Natural killer cell (primary cell): ENCODE measurements around the gene HNRNPU. TPM values are rescaled to one million over a fixed set of nuclear protein-coding genes. Genes with fewer than 3 reads are reported as not detected.

Experiments used
- ATAC-seq, 3 donors: fragments of 150-1000 bp in 2 of 3; fragments of 200-7000 bp in 1 of 3; cut with Tn5 transposase; 1 replicate in 1 of 3; 2 replicates in 2 of 3; pipeline ENCODE4 v1.10.0; 2021; ENCODE audit warnings: mild to moderate bottlenecking in 2 of 3, moderate library complexity in 2 of 3
- DNase-seq, 2 donors: peaks; one replicate each; pipeline versions ENCODE4 v3.0.0 to v3.0.0-alpha.2; 2013 to 2021; ENCODE audit warnings: mixed read lengths in 1 of 2
- H3K27ac ChIP-seq: one replicate; pipeline ENCODE4 v1.5.1; 2013; ENCODE audit warnings: mild to moderate bottlenecking, low read length
- H3K27me3 ChIP-seq: one replicate; pipeline ENCODE4 v1.6.1; 2013; ENCODE audit warnings: low read length; ENCODE audit not compliant: control insufficient read depth, insufficient read depth
- H3K36me3 ChIP-seq: one replicate; pipeline ENCODE4 v1.6.1; 2013; ENCODE audit warnings: low read length; ENCODE audit not compliant: control insufficient read depth, insufficient read depth
- H3K4me1 ChIP-seq: one replicate; pipeline ENCODE4 v1.6.1; 2013; ENCODE audit warnings: low read length; ENCODE audit not compliant: control insufficient read depth, insufficient read depth
- H3K4me3 ChIP-seq: one replicate; pipeline ENCODE4 v1.5.1; 2013; ENCODE audit warnings: low read length
- H3K9me3 ChIP-seq: one replicate; pipeline ENCODE4 v1.6.1; 2013; ENCODE audit warnings: low read length; ENCODE audit not compliant: control insufficient read depth, insufficient read depth
- H3K27ac Mint-ChIP-seq, 2 donors: one replicate each; pipeline ENCODE4 v1.8.0; 2022; ENCODE audit warnings: mild to moderate bottlenecking in 2 of 2, mixed read lengths in 2 of 2, moderate library complexity in 1 of 2
- H3K27me3 Mint-ChIP-seq, 2 donors: one replicate each; pipeline ENCODE4 v1.8.0; 2022; ENCODE audit warnings: low read depth in 2 of 2, mixed read lengths in 2 of 2
- H3K36me3 Mint-ChIP-seq: one replicate; pipeline ENCODE4 v1.8.0; 2022; ENCODE audit warnings: mixed read lengths
- H3K4me1 Mint-ChIP-seq, 2 donors: one replicate each; pipeline ENCODE4 v1.8.0; 2022; ENCODE audit warnings: mixed read lengths in 2 of 2
- H3K4me3 Mint-ChIP-seq: one replicate; pipeline ENCODE4 v1.8.0; 2022; ENCODE audit warnings: mild to moderate bottlenecking, moderate library complexity, mixed read lengths
- H3K9me3 Mint-ChIP-seq, 2 donors: one replicate each; pipeline ENCODE4 v1.8.0; 2022; ENCODE audit warnings: mixed read lengths in 2 of 2
- WGBS: methylation state at CpG from one replicate; pipeline ENCODE4 v1.1.7; 2013; ENCODE audit warnings: missing lambda C conversion rate; ENCODE audit not compliant: insufficient coverage; 5-methylcytosine and 5-hydroxymethylcytosine counted together
- intact Hi-C: fragments of 100-400 bp; cut with micrococcal nuclease; formaldehyde crosslinking; loops from one replicate; pipeline ENCODE4 v1.14.2; 2022
- total RNA-seq, 4 donors: library from RNA; stranded (reverse); fragments of 120-200 nt in 1 of 4; gene quantifications; one replicate each; pipeline versions ENCODE4 v1.2.3 to v1.2.4, GENCODE V29; 2013 to 2022
- TF ChIP-seq, protein P1 (sequence below): fragments of 200-600 bp; IDR thresholded peaks from one replicate; pipeline ENCODE4 v1.8.0; 2022; ENCODE audit warnings: antibody characterized with exemption

Gene HNRNPU
- total RNA-seq, 3 donors from 2014 or later (not counting 1 experiment from before 2014, with no cell fraction given) = 467 to 603 (median 504) TPM

DNA sequence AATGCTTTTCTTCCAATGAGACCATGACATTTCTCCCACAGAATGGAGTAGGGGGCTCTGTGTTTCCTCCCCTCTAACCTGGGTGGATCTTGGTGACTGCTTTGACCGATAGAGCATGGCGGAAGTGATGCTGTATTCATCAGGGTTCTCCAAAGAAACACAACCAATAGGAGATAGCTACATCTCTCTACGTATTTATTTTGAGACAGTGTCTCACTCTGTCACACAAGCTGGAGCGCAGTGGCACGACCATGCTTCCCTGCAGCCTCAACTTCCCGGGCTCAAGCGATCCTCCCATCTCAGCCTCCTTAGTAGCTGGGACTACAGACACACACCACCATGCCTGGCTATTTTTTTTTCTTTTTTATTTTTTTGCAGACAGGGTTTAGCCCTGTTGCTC is 29.5 kb upstream of the HNRNPU start:
- no peaks in the 10 kb centered on the region for H3K9me3 Mint-ChIP-seq
- intact Hi-C loops = no loop called here

DNA sequence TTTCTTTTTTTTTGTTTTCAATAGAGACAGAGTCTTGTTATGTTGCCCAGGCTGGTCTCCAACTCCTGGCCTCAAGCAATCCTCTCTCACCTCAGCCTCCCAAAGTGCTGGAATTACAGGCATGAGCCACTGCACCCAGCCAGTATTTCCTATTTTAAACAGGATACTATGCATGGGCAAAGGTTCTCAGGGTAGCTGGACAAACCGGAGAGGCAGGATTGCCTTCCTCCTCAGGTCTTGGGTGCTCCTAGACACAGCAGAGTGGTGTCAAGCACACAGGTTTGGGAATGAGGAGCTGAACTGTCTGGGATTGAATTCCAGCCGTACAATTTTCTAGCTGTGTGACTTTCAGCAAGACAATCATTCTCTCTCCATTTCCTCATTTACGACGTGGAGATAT is 22.9 kb upstream of the HNRNPU start:
- H3K27me3 ChIP-seq = no peaks in the 10 kb centered on the region
- WGBS = 100% methylated on average over 3 of the region's 4 CpGs
- no peaks in the 10 kb centered on the region for H3K36me3 ChIP-seq
- H3K9me3 ChIP-seq = no peaks in the 10 kb centered on the region
- Mint-ChIP-seq H3K4me1 (no peaks in the 10 kb centered on the region), H3K4me3 (no peak overlapping the region), H3K27ac (no peak overlapping the region), H3K36me3 (no peaks in the 10 kb centered on the region), H3K27me3 (no peaks in the 10 kb centered on the region), H3K9me3 (no peaks in the 10 kb centered on the region)
- DNase-seq (no peak), ATAC-seq (no peak)
- H3K4me3 ChIP-seq = no peak overlapping the region
- H3K4me1 ChIP-seq = no peaks in the 10 kb centered on the region
- TF ChIP-seq, protein P1, sequence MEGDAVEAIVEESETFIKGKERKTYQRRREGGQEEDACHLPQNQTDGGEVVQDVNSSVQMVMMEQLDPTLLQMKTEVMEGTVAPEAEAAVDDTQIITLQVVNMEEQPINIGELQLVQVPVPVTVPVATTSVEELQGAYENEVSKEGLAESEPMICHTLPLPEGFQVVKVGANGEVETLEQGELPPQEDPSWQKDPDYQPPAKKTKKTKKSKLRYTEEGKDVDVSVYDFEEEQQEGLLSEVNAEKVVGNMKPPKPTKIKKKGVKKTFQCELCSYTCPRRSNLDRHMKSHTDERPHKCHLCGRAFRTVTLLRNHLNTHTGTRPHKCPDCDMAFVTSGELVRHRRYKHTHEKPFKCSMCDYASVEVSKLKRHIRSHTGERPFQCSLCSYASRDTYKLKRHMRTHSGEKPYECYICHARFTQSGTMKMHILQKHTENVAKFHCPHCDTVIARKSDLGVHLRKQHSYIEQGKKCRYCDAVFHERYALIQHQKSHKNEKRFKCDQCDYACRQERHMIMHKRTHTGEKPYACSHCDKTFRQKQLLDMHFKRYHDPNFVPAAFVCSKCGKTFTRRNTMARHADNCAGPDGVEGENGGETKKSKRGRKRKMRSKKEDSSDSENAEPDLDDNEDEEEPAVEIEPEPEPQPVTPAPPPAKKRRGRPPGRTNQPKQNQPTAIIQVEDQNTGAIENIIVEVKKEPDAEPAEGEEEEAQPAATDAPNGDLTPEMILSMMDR = no peak
- intact Hi-C loops = no loop called here
- H3K27ac ChIP-seq = no peak overlapping the region

More for the DNA sequence above, 29.5 kb upstream of the HNRNPU start:
- TF ChIP-seq, protein P1 = no peak
- H3K27me3 Mint-ChIP-seq = no peaks in the 10 kb centered on the region
- ATAC-seq (no peak), DNase-seq (no peak)
- no peaks in the 10 kb centered on the region for H3K36me3 Mint-ChIP-seq
- Histone ChIP-seq H3K36me3 (no peaks in the 10 kb centered on the region), H3K4me1 (no peaks in the 10 kb centered on the region), H3K4me3 (no peak overlapping the region), H3K9me3 (no peaks in the 10 kb centered on the region), H3K27ac (no peak overlapping the region), H3K27me3 (no peaks in the 10 kb centered on the region)
- no peak overlapping the region for H3K4me3 Mint-ChIP-seq
- no peaks in the 10 kb centered on the region for H3K4me1 Mint-ChIP-seq
- H3K27ac Mint-ChIP-seq = no peak overlapping the region
- 94% methylated on average over 7 of the region's 7 CpGs for WGBS

DNA sequence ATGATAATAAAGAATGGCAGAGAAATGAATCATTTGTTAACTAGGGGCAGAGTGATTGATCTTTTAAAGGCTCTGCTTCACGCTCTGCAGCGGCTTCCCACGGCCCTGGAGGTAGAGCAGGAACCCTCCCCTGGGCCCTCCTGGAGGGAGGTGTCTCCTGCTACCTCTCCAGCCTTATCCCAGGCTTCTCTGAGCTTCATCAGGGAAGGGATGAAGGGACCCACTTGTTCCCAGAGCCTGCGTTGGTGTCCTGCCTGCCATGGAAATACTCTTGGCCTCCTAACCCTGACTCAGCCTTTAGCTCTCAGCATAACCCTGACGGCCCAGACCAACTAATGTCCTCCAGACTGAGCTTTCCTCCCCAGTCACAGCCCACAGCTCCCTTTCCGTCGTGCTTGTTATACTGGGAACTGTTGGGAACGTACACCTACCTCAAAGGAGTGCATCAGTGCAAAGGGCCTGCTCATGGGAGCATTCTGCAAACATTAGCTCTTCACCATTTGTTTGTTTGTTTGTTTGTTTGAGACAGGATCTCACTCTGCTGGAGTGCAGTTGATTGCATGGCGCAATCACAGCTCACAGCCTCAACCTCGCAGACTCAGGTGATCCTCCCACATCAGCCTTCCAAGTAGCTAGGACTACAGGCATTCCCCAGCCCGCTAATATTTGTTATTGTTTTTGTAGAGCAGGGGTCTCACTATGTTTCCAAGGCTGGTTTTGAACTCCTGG is 17.4 kb upstream of the HNRNPU start:
- Histone ChIP-seq H3K4me1 (no peaks in the 10 kb centered on the region), H3K36me3 (no peaks in the 10 kb centered on the region), H3K4me3 (no peak overlapping the region), H3K9me3 (no peaks in the 10 kb centered on the region), H3K27ac (no peak overlapping the region), H3K27me3 (no peaks in the 10 kb centered on the region)
- whole genome bisulfite sequencing = 86% methylated on average over 11 of the region's 11 CpGs
- Mint-ChIP-seq H3K27ac (no peak overlapping the region), H3K4me1 (no peaks in the 10 kb centered on the region), H3K4me3 (no peak overlapping the region), H3K9me3 (no peaks in the 10 kb centered on the region), H3K27me3 (no peaks in the 10 kb centered on the region), H3K36me3 (no peaks in the 10 kb centered on the region)
- no peak for DNase-seq
- intact Hi-C loops = no loop called here
- no peak for ATAC-seq
- TF ChIP-seq, protein P1 = no peak

GRCh38 chr1:244878681-244879080 is 14.3 kb upstream of the HNRNPU start:
- no peak for ATAC-seq
- no peaks in the 10 kb centered on the region for H3K9me3 ChIP-seq
- no peaks in the 10 kb centered on the region for H3K9me3 Mint-ChIP-seq

More at GRCh38 chr1:244878681-244879080, 14.3 kb upstream of the HNRNPU start:
- Mint-ChIP-seq H3K4me1 (no peaks in the 10 kb centered on the region), H3K27ac (no peak overlapping the region), H3K36me3 (no peaks in the 10 kb centered on the region), H3K4me3 (no peak overlapping the region), H3K27me3 (no peaks in the 10 kb centered on the region)
- intact Hi-C loops = no loop called here
- TF ChIP-seq, protein P1 = no peak
- H3K27me3 ChIP-seq = no peaks in the 10 kb centered on the region
- H3K4me1 ChIP-seq = no peaks in the 10 kb centered on the region
- H3K36me3 ChIP-seq = no peaks in the 10 kb centered on the region
- H3K4me3 ChIP-seq = no peak overlapping the region
- WGBS = 97% methylated on average over 5 of the region's 5 CpGs
- DNase-seq = no peak
- H3K27ac ChIP-seq = no peak overlapping the region
